ENCODE data around the gene ASB8. TPM values are rescaled to one million over a fixed set of nuclear protein-coding genes. Genes with fewer than 3 reads are reported as not detected.

Gene ASB8
- total and polyA plus RNA-seq, 9 of the 15 experiments (the other 6 are each of a cell fraction or from before 2014, with no cell fraction given) = 13.3 to 29.0 (median 19.6) TPM

DNA sequence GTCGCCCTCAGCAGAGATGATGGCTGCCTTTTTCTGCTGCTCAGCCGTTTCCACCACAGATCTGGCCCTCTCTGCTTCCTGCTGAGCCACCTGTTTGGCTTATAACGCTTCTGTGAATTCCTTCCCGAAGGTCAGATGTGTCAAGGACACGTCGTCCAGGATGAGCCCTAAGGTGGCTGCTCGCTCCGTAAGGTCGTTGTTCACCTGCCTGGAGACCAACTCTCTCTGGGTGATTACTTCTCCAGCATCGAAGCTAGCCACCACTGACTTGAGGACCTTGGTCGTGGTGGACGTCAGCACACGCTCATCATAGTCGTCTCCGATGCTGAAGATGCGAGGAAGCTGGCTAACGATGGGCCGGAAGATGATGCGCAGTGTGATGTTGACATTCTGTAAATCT, 11.7 kb upstream of the ASB8 start:
- ChIA-PET CTCF (ENCODE audit: low intra/inter-chr PET ratio) (no interaction called here), POLR2A (no interaction called here)
- Histone ChIP-seq H3K4me3 (no peak overlapping the region), H3K27me3 (ENCODE audit: control insufficient read depth in 2 of 2, insufficient read depth in 2 of 2, low read length in 2 of 2) (no peaks in the 10 kb centered on the region), H4K20me1 (replicated peaks; ENCODE audit: control insufficient read depth, insufficient read depth, low read length) (no peaks in the 10 kb centered on the region), H3K9ac (ENCODE audit: insufficient read depth in 1 of 2, low read depth in 2 of 2, low read length in 2 of 2) (peak overlapping the region in 1 of 2 experiments; percentile 28; a peak in 1 of 4 replicates), H3K36me3 (ENCODE audit: control insufficient read depth, insufficient read depth, low read length) (no peaks in the 10 kb centered on the region), H3K79me2 (ENCODE audit: control insufficient read depth, insufficient read depth, low read length) (no peaks in the 10 kb centered on the region), H3K9me1 (ENCODE audit: control insufficient read depth, insufficient read depth, low read length) (no peaks in the 10 kb centered on the region), H2AFZ (ENCODE audit: low read depth, low read length) (peak overlapping the region; percentile 17; the same call in 1 of the 2 replicates), H3K4me1 (replicated peaks in 1 of 2; ENCODE audit: control insufficient read depth in 2 of 2, insufficient read depth in 2 of 2, low read length in 2 of 2) (no peaks in the 10 kb centered on the region), H3K4me2 (ENCODE audit: insufficient read depth, low read length) (no peak overlapping the region), H3K9me3 (replicated peaks; ENCODE audit: control insufficient read depth, insufficient read depth, low read depth, low read length) (no peaks in the 10 kb centered on the region), H3K27ac (ENCODE audit: extremely low read depth, low read depth, low read length) (no peak overlapping the region)
- intact Hi-C loops (cut with micrococcal nuclease) = loop anchor here (5.0 to 10.0 kb wide), 4 partner anchors 174 to 454 kb away; partner anchors contain the start of gene TMEM106C
- DNase-seq (ENCODE audit: extremely low read depth in 1 of 4, low spot score in 3 of 4) (no peak), ATAC-seq (no peak), FAIRE-seq (no peak)
- no TSS peak for BruUV-seq (replicated peaks)
- in situ Hi-C loops (cut with MboI) = loop anchor here (10.0 kb wide), 1 partner anchor 204 kb away; the partner anchor contains the start of gene TMEM106C
- WGBS (ENCODE audit: insufficient coverage, low coverage, missing lambda C conversion rate) = 54% methylated on average over 19 of the region's 19 CpGs
- no peak for TF ChIP-seq ZNF445 (CRISPR knock-in tag; IDR thresholded peaks at IDR 0.05; ENCODE audit: low read depth)
- TF ChIP-seq CAMTA2 (CRISPR knock-in tag; conservative IDR thresholded peaks at IDR 0.05) = no peak
- no peak for TF ChIP-seq RUNX1 (IDR thresholded peaks at IDR 0.05; ENCODE audit: low read depth)
- no peak for TF ChIP-seq POU5F1 (IDR thresholded peaks at IDR 0.05; ENCODE audit: borderline replicate concordance, low read depth, low read length, partially characterized antibody)
- no peak for TF ChIP-seq HSF4 (CRISPR knock-in tag; IDR thresholded peaks at IDR 0.05; ENCODE audit: borderline replicate concordance)
- TF ChIP-seq, protein P1, sequence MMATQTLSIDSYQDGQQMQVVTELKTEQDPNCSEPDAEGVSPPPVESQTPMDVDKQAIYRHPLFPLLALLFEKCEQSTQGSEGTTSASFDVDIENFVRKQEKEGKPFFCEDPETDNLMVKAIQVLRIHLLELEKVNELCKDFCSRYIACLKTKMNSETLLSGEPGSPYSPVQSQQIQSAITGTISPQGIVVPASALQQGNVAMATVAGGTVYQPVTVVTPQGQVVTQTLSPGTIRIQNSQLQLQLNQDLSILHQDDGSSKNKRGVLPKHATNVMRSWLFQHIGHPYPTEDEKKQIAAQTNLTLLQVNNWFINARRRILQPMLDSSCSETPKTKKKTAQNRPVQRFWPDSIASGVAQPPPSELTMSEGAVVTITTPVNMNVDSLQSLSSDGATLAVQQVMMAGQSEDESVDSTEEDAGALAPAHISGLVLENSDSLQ (IDR thresholded peaks at IDR 0.05) = no peak
- no peak for TF ChIP-seq ZNF311 (CRISPR knock-in tag; IDR thresholded peaks at IDR 0.05)
- TF ChIP-seq, protein P2, sequence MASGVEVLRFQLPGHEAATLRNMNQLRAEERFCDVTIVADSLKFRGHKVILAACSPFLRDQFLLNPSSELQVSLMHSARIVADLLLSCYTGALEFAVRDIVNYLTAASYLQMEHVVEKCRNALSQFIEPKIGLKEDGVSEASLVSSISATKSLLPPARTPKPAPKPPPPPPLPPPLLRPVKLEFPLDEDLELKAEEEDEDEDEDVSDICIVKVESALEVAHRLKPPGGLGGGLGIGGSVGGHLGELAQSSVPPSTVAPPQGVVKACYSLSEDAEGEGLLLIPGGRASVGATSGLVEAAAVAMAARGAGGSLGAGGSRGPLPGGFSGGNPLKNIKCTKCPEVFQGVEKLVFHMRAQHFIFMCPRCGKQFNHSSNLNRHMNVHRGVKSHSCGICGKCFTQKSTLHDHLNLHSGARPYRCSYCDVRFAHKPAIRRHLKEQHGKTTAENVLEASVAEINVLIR (CRISPR knock-in tag; IDR thresholded peaks at IDR 0.05) = no peak
